Suprapubic skin (tissue), 3 donors: ENCODE results near the gene MRPL50.

ENCODE experiments used
- POLR2A ChIP-seq, 2 donors: fragments of 450-650 bp; IDR thresholded peaks; one replicate each; pipeline ENCODE4 v1.6.1; 2017; ENCODE audit warnings: antibody characterized with exemption in 2 of 2, mild to moderate bottlenecking in 2 of 2, moderate library complexity in 2 of 2
- TF ChIP-seq, protein P1 (sequence below), 2 donors: fragments of 200-600 bp in 1 of 2; fragments of 450-650 bp in 1 of 2; sonication (generic) in 1 of 2; IDR thresholded peaks; one replicate each; pipeline ENCODE4 v1.5.1; 2016 to 2019; ENCODE audit warnings: antibody characterized with exemption in 2 of 2, mild to moderate bottlenecking in 1 of 2, moderate library complexity in 1 of 2

- TF ChIP-seq, protein P1, sequence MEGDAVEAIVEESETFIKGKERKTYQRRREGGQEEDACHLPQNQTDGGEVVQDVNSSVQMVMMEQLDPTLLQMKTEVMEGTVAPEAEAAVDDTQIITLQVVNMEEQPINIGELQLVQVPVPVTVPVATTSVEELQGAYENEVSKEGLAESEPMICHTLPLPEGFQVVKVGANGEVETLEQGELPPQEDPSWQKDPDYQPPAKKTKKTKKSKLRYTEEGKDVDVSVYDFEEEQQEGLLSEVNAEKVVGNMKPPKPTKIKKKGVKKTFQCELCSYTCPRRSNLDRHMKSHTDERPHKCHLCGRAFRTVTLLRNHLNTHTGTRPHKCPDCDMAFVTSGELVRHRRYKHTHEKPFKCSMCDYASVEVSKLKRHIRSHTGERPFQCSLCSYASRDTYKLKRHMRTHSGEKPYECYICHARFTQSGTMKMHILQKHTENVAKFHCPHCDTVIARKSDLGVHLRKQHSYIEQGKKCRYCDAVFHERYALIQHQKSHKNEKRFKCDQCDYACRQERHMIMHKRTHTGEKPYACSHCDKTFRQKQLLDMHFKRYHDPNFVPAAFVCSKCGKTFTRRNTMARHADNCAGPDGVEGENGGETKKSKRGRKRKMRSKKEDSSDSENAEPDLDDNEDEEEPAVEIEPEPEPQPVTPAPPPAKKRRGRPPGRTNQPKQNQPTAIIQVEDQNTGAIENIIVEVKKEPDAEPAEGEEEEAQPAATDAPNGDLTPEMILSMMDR (IDR thresholded peaks at IDR 0.05), result no peak
- no peak for TF ChIP-seq POLR2A (IDR thresholded peaks at IDR 0.05)
Measured at GRCh38 chr9:101366038-101366756, 32.2 kb downstream of the MRPL50 start.
